ENCODE results near the gene PTPRH. TPM values are rescaled to one million over a fixed set of nuclear protein-coding genes. Genes with fewer than 3 reads are reported as not detected.

The PTPRH gene
- total and polyA plus RNA-seq, 5 donors from 2014 or later, result not detected

DNA sequence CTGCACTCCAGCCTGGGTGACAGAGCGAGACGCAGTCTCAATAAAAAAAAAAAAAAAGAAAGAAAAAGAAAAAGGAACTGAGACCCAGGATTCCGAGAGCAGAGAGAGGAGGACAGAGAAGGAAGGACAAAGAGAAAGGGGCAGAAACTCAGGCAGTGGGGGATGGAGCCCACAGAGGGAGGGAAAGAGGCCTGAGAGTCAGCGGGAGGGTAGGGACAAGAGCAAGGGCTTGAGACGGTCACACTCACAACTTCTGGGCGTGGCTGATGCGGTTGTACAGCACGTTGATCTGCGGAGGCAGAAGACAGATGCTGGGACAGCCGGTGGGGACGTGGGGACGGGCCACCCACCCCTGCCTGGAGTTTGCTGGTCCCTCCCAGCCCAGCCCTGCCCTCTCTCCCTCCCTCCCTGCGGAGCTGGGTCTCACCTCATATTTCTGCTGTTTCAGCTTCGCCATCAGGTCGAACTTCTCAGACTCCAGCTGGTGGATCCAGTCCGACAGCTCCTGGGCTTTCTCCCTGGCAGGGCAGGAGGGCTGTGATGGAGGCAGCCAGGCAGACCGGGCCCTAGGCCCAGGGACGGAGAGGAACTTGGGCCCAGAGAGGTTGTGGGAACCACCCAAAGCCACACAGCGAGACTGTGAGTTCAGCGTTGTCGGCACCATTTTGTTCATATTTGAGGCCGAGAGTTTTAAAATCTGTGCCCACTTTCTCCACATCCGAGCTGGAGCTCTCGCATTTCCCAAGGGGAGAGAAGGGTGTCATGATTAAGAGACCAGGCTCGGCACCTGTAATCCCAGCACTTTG lies 75.5 kb downstream of the PTPRH start:
- Histone ChIP-seq H3K36me3 (ENCODE audit: control insufficient read depth, insufficient read depth, low read length) (no peaks in the 10 kb centered on the region), H3K27ac (ENCODE audit: insufficient read depth, low read length, poor library complexity, severe bottlenecking) (no peak overlapping the region), H3K4me1 (ENCODE audit: control insufficient read depth, insufficient read depth, low read length, poor library complexity, severe bottlenecking) (no peaks in the 10 kb centered on the region), H3K27me3 (ENCODE audit: control insufficient read depth, insufficient read depth, low read length) (peaks cover 14% of the 10 kb centered on the region), H3K9me3 (ENCODE audit: control insufficient read depth in 2 of 2, low read length in 2 of 2) (no peaks in the 10 kb centered on the region), H3K4me3 (ENCODE audit: low read depth, low read length) (no peak overlapping the region)
- Mint-ChIP-seq H3K4me3 (no peak overlapping the region), H3K27me3 (peaks cover 55% of the 10 kb centered on the region), H3K9me3 (no peaks in the 10 kb centered on the region), H3K36me3 (no peaks in the 10 kb centered on the region), H3K27ac (no peak overlapping the region), H3K4me1 (no peaks in the 10 kb centered on the region)
- DNase-seq (no peak), ATAC-seq (ENCODE audit: low read depth in 2 of 2) (no peak)

DNA sequence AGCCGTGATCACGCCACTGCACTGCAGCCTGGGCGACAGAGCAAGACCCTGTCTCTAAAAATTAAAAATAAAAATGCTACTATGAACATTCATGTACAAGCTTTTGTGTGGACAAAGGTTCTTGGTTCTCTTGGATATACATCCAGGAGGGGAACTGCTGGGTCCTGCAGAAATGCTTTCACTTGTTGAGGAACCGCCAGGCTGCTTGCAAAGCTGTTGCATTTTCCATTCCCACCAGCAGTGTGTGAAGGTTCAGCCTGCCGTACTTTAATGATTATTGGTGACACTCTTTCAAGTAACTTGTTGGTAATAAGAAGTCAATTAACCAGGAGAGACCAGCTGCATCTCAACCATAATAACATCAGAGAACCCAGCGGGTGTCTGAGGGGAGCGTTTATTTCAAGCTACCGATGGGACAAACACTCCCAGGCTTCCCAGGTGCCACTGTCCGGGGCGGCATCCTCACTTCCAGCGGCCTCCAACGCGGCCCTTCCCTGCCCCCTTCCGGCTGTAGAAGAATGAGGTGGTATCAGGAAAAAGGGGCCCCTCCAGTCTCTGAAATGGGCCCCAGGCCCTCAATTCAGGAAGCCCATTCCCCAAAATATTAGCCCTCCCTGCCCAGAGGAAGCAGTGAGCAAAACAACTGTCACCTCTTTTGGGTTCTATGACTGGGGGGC lies 76.7 kb downstream of the PTPRH start:
- Mint-ChIP-seq H3K9me3 (no peaks in the 10 kb centered on the region), H3K27me3 (peaks cover 66% of the 10 kb centered on the region), H3K36me3 (no peaks in the 10 kb centered on the region), H3K4me3 (no peak overlapping the region), H3K4me1 (no peaks in the 10 kb centered on the region), H3K27ac (no peak overlapping the region)
- peaks cover 11% of the 10 kb centered on the region for H3K27me3 ChIP-seq (ENCODE audit: control insufficient read depth, insufficient read depth, low read length)
- H3K9me3 ChIP-seq (ENCODE audit: control insufficient read depth in 2 of 2, low read length in 2 of 2), result no peaks in the 10 kb centered on the region
- ATAC-seq (ENCODE audit: low read depth in 2 of 2) (no peak), DNase-seq (no peak)
- H3K4me1 ChIP-seq (ENCODE audit: control insufficient read depth, insufficient read depth, low read length, poor library complexity, severe bottlenecking), result no peaks in the 10 kb centered on the region
- H3K27ac ChIP-seq (ENCODE audit: insufficient read depth, low read length, poor library complexity, severe bottlenecking), result no peak overlapping the region
- H3K36me3 ChIP-seq (ENCODE audit: control insufficient read depth, insufficient read depth, low read length), result no peaks in the 10 kb centered on the region
- no peak overlapping the region for H3K4me3 ChIP-seq (ENCODE audit: low read depth, low read length)

DNA sequence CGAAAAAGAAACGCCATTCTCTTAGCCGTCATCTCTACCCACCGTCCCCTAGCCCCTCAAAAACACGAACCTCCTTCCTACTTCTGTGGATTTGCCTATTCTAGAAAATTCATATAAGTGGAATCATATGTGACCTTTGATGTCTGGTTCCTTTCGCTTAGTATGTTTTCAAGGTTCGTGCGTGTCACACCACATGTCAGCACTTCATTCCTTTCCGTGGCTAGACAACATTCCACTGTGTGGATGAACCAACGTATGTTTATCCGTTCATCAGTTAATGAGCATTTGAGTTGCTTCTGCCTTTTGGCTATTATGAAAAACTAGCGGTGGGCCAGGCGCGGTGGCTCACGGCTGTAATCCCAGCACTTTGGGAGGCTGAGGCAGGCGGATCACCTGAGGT lies 77.9 kb downstream of the PTPRH start:
- Histone ChIP-seq H3K9me3 (ENCODE audit: control insufficient read depth in 2 of 2, low read length in 2 of 2) (no peaks in the 10 kb centered on the region), H3K27me3 (ENCODE audit: control insufficient read depth, insufficient read depth, low read length) (peaks cover 11% of the 10 kb centered on the region), H3K27ac (ENCODE audit: insufficient read depth, low read length, poor library complexity, severe bottlenecking) (no peak overlapping the region), H3K36me3 (ENCODE audit: control insufficient read depth, insufficient read depth, low read length) (no peaks in the 10 kb centered on the region), H3K4me1 (ENCODE audit: control insufficient read depth, insufficient read depth, low read length, poor library complexity, severe bottlenecking) (no peaks in the 10 kb centered on the region), H3K4me3 (ENCODE audit: low read depth, low read length) (no peak overlapping the region)
- DNase-seq (no peak), ATAC-seq (ENCODE audit: low read depth in 2 of 2) (no peak)
- Mint-ChIP-seq H3K27ac (peak overlapping the region in 1 of 3 donors; percentile 14), H3K4me1 (no peaks in the 10 kb centered on the region), H3K27me3 (peaks cover 73% of the 10 kb centered on the region), H3K4me3 (no peak overlapping the region), H3K9me3 (peaks cover 0 to 5% (median 0%) of the 10 kb centered on the region in 7 donors), H3K36me3 (no peaks in the 10 kb centered on the region)

Other genes with a start within 250 kb of the PTPRH start
- gene NLRP2, start 243.1 kb downstream of the PTPRH start, total RNA-seq, result 10.2 TPM
- 1 to 10 TPM in 3 of 4 donors, under 1 TPM in 1; 0.63 to 5.0 (median 2.1) TPM for gene NLRP2, start 243.1 kb downstream of the PTPRH start, polyA plus RNA-seq
- gene GP6, start 171.2 kb downstream of the PTPRH start, total RNA-seq, result 2.0 TPM
- not detected for gene GP6, start 171.2 kb downstream of the PTPRH start, polyA plus RNA-seq
- gene RDH13, start 146.4 kb downstream of the PTPRH start, total RNA-seq, result 14.1 TPM
- gene RDH13, start 146.4 kb downstream of the PTPRH start, polyA plus RNA-seq, result 10 to 100 TPM in 3 of 4 donors, 1 to 10 TPM in 1; 9.1 to 16.1 (median 14.7) TPM
- 4.4 TPM for gene EPS8L1, start 133.6 kb downstream of the PTPRH start, total RNA-seq
- gene EPS8L1, start 133.6 kb downstream of the PTPRH start, polyA plus RNA-seq, result 1 to 10 TPM in 3 of 4 donors, under 1 TPM in 1; 0.41 to 4.0 (median 1.3) TPM
- gene PPP1R12C, start 91.9 kb downstream of the PTPRH start, total RNA-seq, result 191 TPM
- gene PPP1R12C, start 91.9 kb downstream of the PTPRH start, polyA plus RNA-seq, result 1 to 10 TPM; 2.2 to 5.9 (median 3.8) TPM
- gene TNNT1, start 60.3 kb downstream of the PTPRH start, total RNA-seq, result not detected
- gene TNNT1, start 60.3 kb downstream of the PTPRH start, polyA plus RNA-seq, result not detected
- gene TNNI3, start 51.8 kb downstream of the PTPRH start, total RNA-seq, result not detected
- gene TNNI3, start 51.8 kb downstream of the PTPRH start, polyA plus RNA-seq, result not detected
- gene DNAAF3, start 42.9 kb downstream of the PTPRH start, total RNA-seq, result not detected
- gene DNAAF3, start 42.9 kb downstream of the PTPRH start, polyA plus RNA-seq, result not detected
- 1.9 TPM for gene SYT5, start 29.2 kb downstream of the PTPRH start, total RNA-seq
- under 1 TPM in 1 of 4 donors, not detected in 3; 0.06 TPM for gene SYT5, start 29.2 kb downstream of the PTPRH start, polyA plus RNA-seq
- gene TMEM86B, start 19.3 kb upstream of the PTPRH start, total RNA-seq, result 13.3 TPM
- gene TMEM86B, start 19.3 kb upstream of the PTPRH start, polyA plus RNA-seq, result under 1 TPM in 3 of 4 donors, not detected in 1; 0.25 to 0.83 (median 0.49) TPM
- 168 TPM for gene PPP6R1, start 49.5 kb upstream of the PTPRH start, total RNA-seq
- gene PPP6R1, start 49.5 kb upstream of the PTPRH start, polyA plus RNA-seq, result 10 to 100 TPM; 38.9 to 58.2 (median 44.0) TPM
- 15.8 TPM for gene HSPBP1, start 70.6 kb upstream of the PTPRH start, total RNA-seq
- gene HSPBP1, start 70.6 kb upstream of the PTPRH start, polyA plus RNA-seq, result 10 to 100 TPM; 30.2 to 37.2 (median 35.1) TPM
- 1.5 TPM for gene BRSK1, start 74.5 kb upstream of the PTPRH start, total RNA-seq
- not detected for gene BRSK1, start 74.5 kb upstream of the PTPRH start, polyA plus RNA-seq
- 2.1 TPM for gene TMEM150B, start 115.8 kb upstream of the PTPRH start, total RNA-seq
- not detected for gene TMEM150B, start 115.8 kb upstream of the PTPRH start, polyA plus RNA-seq
- 69.6 TPM for gene KMT5C, start 130.4 kb upstream of the PTPRH start, total RNA-seq
- 1 to 10 TPM in 3 of 4 donors, under 1 TPM in 1; 0.98 to 1.6 (median 1.2) TPM for gene KMT5C, start 130.4 kb upstream of the PTPRH start, polyA plus RNA-seq
- gene COX6B2, start 145.2 kb upstream of the PTPRH start, total RNA-seq, result 0.57 TPM
- not detected for gene COX6B2, start 145.2 kb upstream of the PTPRH start, polyA plus RNA-seq
- not detected for gene GARIN5B, start 153.8 kb upstream of the PTPRH start, total RNA-seq
- not detected for gene GARIN5B, start 153.8 kb upstream of the PTPRH start, polyA plus RNA-seq
- gene IL11, start 161.0 kb upstream of the PTPRH start, total RNA-seq, result not detected
- not detected for gene IL11, start 161.0 kb upstream of the PTPRH start, polyA plus RNA-seq
- gene TMEM190, start 167.3 kb upstream of the PTPRH start, total RNA-seq, result not detected
- not detected for gene TMEM190, start 167.3 kb upstream of the PTPRH start, polyA plus RNA-seq
- 15.9 TPM for gene TMEM238, start 174.8 kb upstream of the PTPRH start, total RNA-seq
- gene TMEM238, start 174.8 kb upstream of the PTPRH start, polyA plus RNA-seq, result 1 to 10 TPM in 2 of 4 donors, under 1 TPM in 2; 0.42 to 1.3 (median 0.79) TPM
- gene RPL28, start 176.4 kb upstream of the PTPRH start, total RNA-seq, result 2,934 TPM
- gene RPL28, start 176.4 kb upstream of the PTPRH start, polyA plus RNA-seq, result 100 to 1,000 TPM; 527 to 727 (median 674) TPM
- 92.9 TPM for gene UBE2S, start 198.3 kb upstream of the PTPRH start, total RNA-seq
- 10 to 100 TPM; 24.9 to 38.8 (median 33.2) TPM for gene UBE2S, start 198.3 kb upstream of the PTPRH start, polyA plus RNA-seq
- not detected for gene SHISA7, start 233.8 kb upstream of the PTPRH start, total RNA-seq
- gene SHISA7, start 233.8 kb upstream of the PTPRH start, polyA plus RNA-seq, result not detected

All from CD4-positive, CD25-positive, alpha-beta regulatory T cell (primary cell).